Bronchial epithelial cell (primary cell): ENCODE data around the gene TJP3. TPM values are rescaled to one million over a fixed set of nuclear protein-coding genes. Genes with fewer than 3 reads are reported as not detected.

ENCODE experiments used
- DNase-seq: peaks from one replicate; pipeline ENCODE4 v3.0.0-alpha.2; 2010; ENCODE audit warnings: low read depth
- FAIRE-seq: peaks from 2 replicates; lab custom pipeline; 2011; peaks lifted over from hg19 to GRCh38; lab: Jason Lieb, UNC
- H3K27me3 ChIP-seq: 2 replicates; pipeline ENCODE4 v1.5.1; 2011; ENCODE audit warnings: low read length; ENCODE audit not compliant: control insufficient read depth, insufficient read depth
- H3K36me3 ChIP-seq: 2 replicates; pipeline ENCODE4 v1.5.1; 2011; ENCODE audit warnings: low read length; ENCODE audit not compliant: control insufficient read depth, insufficient read depth
- H3K4me3 ChIP-seq: 2 replicates; pipeline ENCODE4 v1.5.1; 2011; ENCODE audit warnings: mild to moderate bottlenecking, low read depth, low read length, control low read depth
- CTCF ChIP-seq: IDR thresholded peaks from 2 replicates; pipeline ENCODE4 v1.5.1; 2011; ENCODE audit warnings: mild to moderate bottlenecking, moderate library complexity, low read length, control low read depth, inconsistent platforms; ENCODE audit not compliant: insufficient read depth, severe bottlenecking
- total RNA-seq: library from RNA; depleted of rRNA; stranded (reverse); fragments of >200 nt; gene quantifications from 2 replicates; pipeline ENCODE4 v1.2.1, GENCODE V29; 2014

Gene TJP3
- total RNA-seq, 1 donor from 2014 or later, result 2.1 TPM

- DNase-seq (no peak), FAIRE-seq (no peak)
- Histone ChIP-seq H3K4me3 (no peak overlapping the region), H3K36me3 (no peaks in the 10 kb centered on the region), H3K27me3 (no peaks in the 10 kb centered on the region)
- TF ChIP-seq CTCF, result no peak
Measured at GRCh38 chr19:3778899-3779723, 70.9 kb downstream of the TJP3 start.

DNA sequence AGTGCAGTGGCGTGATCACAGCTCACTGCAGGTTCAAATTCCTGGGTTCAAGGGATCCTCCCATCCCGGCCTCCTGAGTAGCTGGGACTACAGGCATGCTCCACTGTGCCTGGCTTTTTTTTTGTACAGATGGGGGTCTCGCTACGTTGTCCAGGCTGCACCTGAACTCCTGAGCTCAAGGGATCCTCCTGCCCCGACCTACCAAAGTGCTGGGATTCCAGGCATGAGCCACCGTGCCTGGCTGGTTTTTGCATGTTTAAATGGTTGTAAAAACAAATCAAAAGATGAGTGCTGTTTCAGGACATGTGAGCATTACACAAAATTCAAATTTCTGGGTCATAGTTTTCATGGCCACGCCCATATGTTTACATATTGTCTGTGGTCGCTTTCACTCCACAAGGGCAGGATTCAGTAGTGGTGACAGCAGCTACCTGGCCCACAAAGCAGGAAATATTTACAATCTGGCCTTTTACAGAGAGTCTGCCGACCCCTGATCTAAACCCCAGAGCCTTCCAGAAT, 72.7 kb downstream of the TJP3 start:
- Histone ChIP-seq H3K4me3 (no peak overlapping the region), H3K36me3 (no peaks in the 10 kb centered on the region), H3K27me3 (peaks cover 2% of the 10 kb centered on the region)
- TF ChIP-seq CTCF, result no peak
- FAIRE-seq, result no peak
- no peak for DNase-seq

- no peak for TF ChIP-seq CTCF
- Histone ChIP-seq H3K36me3 (no peaks in the 10 kb centered on the region), H3K4me3 (no peak overlapping the region), H3K27me3 (peaks cover 2% of the 10 kb centered on the region)
- peak; percentile 50 for FAIRE-seq
- no peak for DNase-seq
Measured at GRCh38 chr19:3781603-3782002, 73.4 kb downstream of the TJP3 start.

- Histone ChIP-seq H3K4me3 (no peak overlapping the region), H3K27me3 (peaks cover 2% of the 10 kb centered on the region), H3K36me3 (no peaks in the 10 kb centered on the region)
- FAIRE-seq, result no peak
- no peak for TF ChIP-seq CTCF
- no peak for DNase-seq
Measured at GRCh38 chr19:3782330-3782729, 74.1 kb downstream of the TJP3 start.

DNA sequence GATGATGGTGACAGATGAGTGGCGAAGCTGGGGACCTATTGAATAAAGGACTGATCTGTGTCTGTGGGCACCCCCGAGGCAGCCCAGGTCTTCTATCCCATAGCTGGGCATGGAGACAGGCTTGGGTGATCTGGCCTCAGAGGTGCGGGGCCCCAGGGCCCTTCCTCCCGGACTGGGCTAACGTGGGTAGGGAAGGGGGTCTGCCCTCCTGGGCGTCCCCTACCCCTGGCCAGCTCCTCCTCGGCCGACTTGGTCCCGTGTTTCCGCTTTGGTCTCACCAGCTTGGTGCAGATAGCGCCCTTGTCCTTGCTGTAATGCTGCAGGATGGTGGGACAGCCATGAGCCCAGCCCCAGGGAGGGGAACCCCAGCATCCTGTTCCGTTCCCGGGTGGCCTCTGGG, 74.7 kb downstream of the TJP3 start:
- H3K4me3 ChIP-seq, result no peak overlapping the region
- DNase-seq, result no peak
- peaks cover 2% of the 10 kb centered on the region for H3K27me3 ChIP-seq
- TF ChIP-seq CTCF, result no peak
- no peaks in the 10 kb centered on the region for H3K36me3 ChIP-seq
- no peak for FAIRE-seq
